Erythroblast (primary cell): ENCODE data around the gene PEX3.
A peak's percentile ranks its signal among the peaks of the same experiment; 100 is the strongest.

Experiments used
- DNase-seq, 2 experiments: peaks; one replicate each; lab custom pipeline; 2025; lab: John Stamatoyannopoulos, UW
- GATA1 ChIP-seq: IDR thresholded peaks from 2 replicates; pipeline ENCODE4 v1.6.1; 2011; ENCODE audit warnings: low read depth, mild to moderate bottlenecking, control low read depth, low read length, moderate library complexity
- POLR2A ChIP-seq: IDR thresholded peaks from 2 replicates; pipeline ENCODE4 v1.6.1; 2011; ENCODE audit warnings: mild to moderate bottlenecking, low read length

PEX3 gene, protein sequence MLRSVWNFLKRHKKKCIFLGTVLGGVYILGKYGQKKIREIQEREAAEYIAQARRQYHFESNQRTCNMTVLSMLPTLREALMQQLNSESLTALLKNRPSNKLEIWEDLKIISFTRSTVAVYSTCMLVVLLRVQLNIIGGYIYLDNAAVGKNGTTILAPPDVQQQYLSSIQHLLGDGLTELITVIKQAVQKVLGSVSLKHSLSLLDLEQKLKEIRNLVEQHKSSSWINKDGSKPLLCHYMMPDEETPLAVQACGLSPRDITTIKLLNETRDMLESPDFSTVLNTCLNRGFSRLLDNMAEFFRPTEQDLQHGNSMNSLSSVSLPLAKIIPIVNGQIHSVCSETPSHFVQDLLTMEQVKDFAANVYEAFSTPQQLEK

DNA sequence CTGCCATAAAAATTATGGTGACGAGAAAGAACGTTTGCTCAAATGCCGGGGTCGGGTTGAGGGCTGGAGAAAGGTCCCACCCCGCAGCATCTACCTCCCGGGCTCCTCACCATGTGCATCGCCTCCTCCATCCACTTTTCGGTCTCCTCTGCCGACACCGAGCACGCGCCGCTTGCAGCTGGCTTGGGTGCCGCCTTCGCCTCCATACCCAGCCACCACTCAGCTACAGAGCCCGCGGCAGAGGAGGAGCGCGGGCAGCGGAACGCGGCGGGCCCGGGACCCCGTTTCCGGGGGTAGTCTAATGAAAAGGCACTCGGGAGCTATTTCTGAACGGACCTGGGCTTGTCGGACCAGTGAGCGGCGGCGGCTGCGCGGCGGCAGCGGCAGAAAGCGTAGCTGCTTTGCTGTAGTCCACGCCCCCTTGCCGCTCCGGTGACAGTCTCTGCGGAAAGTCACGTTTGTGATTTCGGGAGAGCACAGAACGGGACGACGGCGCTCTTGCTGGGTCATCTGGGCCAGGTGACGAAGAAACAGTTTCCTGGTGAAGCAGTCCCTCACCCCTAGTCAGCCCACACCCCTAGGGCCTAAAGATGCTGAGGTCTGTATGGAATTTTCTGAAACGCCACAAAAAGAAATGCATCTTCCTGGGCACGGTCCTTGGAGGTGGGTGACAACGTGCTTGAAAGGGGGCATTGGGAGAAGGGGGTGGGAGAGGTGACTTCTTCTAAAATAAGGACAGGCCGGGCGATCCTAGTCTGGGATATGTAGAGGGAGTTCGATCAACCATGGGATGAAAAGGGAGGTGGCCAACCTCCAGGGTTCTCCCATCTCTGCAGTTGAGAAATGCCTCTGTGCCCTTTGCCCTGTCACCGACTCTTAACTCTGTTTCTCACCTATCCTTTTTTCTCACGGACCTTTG, at the start of gene PEX3, which contains the start of gene ADAT2:
TSS of gene PEX3 (plus strand) at position 353 of the 919 bp plus-strand sequence. CDS start at position 591, 238 bp downstream.
TSS of gene ADAT2 (minus strand) at position 243 of the 919 bp plus-strand sequence. CDS start at position 206, 37 bp downstream.
- TF ChIP-seq POLR2A (peak; percentile 93), GATA1 (no peak)
- peak; percentile 96 for DNase-seq

DNA sequence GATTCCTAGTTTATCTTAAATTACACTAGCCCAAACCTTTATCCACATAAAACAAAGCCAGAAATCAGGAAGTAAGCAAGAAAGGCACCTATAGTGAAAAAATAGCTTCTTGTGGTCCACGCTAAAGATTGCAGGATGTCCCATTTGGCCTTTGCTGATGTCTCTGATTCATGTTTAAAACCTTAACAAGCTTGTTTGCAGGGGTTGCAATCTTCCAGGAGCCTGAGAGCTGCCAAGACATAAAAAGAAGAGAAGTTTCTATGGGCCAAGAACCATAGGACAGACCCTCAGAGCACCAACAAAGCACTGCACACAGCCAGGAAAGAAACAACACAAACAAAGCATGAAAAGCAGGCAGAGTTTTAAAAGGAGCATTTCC, 49.5 kb upstream of the PEX3 start:
- no peak for DNase-seq
- TF ChIP-seq GATA1 (no peak), POLR2A (no peak)

DNA sequence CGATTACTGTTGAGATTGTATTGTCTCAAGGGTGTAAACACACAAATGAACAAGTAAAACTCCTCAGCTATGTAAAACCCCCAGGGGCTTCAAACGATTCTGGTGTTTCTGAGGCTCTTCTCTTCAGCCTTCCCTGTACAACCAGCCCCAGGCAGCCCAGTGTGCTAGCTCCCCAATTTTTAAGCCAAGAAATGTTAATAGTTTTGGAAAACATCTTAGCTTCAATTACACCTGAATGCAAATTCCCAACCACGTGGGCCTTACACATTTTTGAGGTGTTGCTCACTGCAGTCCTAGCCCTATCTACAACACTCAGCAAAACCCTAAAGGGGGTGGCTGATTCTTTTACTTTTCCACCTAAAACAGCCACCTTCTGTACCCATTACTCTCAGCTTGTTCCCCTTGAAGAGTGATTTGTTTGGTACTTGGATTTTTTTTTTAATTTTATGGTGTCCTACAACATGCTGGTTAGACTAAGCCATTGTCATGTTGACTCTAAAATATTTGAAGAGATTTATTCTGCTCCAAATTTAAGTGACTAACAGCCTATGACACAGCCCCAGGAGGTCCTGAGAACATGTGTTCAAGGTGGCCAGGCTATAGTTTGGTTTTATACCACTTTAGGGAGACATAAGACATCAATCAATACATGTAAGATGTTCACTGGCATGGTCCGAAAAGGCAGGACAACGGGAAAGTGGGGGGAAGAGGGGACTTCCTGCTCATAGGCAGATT, 48.8 kb upstream of the PEX3 start:
- TF ChIP-seq POLR2A = no peak
- DNase-seq = no peak

DNA sequence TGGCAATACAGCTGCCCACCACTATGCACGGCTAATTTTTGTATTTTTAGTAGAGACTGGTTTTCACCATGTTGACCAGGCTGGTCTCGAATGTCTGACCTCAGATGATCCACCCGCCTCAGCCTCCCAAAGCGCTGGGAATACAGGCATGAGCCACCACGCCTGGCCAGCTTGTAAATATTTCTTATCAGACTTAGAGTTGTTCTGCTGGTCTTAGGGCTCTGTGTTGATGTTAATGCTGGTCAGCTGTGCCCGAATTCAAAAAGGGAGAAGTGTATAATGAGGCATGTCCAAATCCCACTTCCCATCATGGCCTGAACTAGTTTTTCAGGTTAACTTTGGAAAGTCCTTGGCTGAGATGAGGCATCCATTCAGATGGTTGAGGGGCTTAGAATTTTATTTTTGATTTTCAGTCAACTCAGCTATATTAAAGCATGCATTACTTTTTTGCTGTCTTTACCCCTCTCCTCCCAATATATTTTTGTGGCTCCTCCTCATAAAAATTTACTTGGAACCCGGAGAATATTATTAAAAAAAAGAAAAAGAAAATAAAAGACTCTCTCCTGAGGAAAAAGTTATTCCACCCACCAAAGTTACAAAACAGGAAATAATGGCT, 47.8 kb upstream of the PEX3 start:
- DNase-seq = no peak
- TF ChIP-seq GATA1 = no peak
- TF ChIP-seq POLR2A = no peak

DNA sequence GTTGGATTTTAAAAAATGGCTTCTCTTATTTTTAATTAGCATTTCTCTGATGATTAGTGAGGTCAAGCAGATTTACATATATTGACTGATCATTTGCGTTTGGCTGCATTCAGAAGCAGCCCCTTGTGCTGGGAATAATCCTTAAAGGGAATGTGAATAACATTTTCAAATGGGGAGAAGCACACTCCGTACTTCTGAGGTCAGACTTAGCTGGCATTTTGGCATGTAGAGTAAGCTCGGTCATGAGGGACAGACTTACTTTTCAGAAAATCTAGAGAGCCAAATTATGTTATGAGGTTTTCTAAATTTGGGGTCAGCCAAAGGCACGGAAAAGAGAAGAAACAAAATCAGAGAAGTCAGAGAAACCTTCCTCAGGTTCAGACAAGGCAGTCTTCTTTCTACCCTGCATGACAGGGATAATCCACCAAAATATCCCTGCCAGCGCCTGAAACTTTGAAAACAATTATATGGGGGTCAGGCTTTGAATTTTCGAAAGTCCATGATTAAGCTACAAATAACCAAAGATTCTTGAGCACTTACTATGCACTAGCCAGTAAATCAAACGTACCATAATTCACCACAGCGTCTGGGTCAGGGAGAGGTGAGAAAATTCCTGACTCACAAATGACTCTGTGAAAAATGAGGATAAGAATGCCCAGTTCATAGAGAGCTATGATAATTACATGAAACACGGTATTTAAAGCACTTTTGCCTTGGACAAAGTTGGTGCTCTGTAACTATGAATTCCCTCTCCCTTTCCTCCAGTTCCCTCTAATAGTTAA, 45.0 kb upstream of the PEX3 start:
- no peak for DNase-seq

DNA sequence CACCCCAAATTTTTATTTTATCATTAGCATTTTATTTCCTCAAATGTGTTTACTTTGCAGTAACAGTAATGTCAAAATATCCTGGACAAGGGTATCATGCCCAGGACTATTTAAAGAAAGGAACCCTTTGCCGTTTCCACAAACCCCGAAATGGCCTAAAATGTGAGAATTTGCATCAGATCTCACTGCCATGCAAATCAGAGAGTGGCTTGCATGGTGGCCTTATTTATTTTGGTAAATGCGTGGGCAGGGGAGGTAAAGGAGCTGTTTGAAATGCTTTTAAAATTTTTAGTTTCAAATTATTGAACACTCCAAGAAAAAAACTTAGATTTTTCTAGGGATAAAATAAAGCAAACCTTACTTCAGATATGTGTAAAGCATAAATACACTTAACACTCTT, 43.9 kb upstream of the PEX3 start:
- no peak for DNase-seq
- TF ChIP-seq POLR2A = no peak
- TF ChIP-seq GATA1 = no peak

More for the DNA sequence above, 45.0 kb upstream of the PEX3 start:
- TF ChIP-seq POLR2A = no peak
- TF ChIP-seq GATA1 = no peak

DNA sequence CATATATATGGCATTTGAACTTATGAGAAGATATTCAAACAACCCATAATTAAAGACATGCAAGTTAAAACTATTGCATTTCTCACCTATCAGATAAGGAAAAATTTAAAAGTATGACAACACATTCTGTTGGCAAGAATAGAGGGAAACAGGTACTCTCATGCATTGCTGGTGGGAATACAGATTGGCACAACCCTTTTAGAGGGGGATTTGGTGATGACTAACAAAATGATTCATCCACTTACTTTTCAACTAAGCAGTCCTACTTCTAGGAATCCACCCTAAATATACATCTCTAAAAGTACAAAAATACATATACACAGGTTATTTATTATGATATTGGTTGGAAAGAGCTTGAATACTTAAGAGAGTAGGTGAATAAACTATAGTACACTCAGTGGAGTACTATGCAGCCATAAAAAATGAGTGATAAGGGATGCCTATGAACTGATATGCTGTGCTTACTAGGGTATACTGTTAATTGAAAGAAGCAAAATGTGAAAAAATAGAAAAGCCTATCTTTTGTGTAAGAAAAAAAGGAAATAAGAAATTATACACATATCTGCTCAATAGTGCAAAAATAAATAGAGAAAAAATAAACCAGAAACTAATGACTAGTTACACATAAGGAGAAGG, 42.3 kb upstream of the PEX3 start:
- TF ChIP-seq POLR2A (no peak), GATA1 (no peak)
- DNase-seq = no peak

DNA sequence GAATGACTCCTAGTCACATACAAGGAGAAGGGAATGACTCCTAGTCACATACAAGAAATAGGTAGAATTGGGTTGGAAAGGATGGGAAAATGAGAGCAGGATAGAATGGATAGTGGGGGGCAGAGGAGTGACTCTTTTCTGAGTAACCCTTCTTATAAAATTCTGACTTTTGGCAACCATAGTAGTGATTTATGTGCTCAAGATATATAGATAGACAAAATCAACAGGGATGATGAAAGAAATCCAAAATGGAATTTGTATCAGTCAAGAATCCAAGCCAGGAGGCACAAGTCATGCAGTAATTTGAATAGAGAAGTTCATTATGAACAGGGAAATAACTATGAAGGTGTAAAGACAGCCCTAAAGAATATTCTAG, 41.8 kb upstream of the PEX3 start:
- no peak for DNase-seq
- TF ChIP-seq POLR2A (no peak), GATA1 (no peak)

DNA sequence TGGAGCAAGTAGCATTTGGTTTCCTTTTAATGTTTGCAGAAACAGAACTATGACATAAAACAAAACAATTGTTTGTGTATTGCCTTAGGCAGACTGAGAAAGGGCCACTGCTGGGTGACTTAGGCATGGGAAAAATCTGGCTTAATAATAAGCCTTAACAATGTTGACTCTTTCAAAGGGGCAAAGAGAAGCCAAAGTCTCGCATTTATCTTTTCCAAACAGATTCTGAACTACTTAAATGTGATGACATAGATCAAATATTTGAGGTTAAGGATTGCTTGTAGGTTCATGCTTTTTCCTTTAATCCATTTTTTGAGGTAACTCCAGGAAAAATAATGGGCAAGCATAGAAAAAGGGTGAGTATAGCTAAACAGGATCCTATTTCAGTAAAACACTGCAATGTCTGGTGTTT, 39.7 kb upstream of the PEX3 start:
- TF ChIP-seq POLR2A (no peak), GATA1 (no peak)
- no peak for DNase-seq

DNA sequence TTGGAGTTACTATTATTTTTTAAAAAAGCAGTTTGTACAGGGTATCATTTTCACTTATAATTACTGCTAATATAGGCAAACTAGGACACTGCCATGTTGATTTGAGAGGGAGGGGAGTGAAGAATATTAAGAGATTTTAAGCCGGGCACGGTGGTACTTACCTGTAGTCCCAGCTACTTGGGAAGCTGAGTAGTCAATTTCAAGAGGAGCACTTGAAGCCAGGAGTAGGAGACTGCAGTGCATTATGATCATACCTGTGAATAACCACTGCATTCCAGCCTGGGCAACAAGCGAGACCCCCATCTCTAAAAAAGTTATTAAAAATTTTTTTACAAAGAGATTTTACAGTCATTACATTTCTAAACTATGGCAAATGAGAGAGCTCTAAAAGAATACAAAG, 35.8 kb upstream of the PEX3 start:
- TF ChIP-seq POLR2A (no peak), GATA1 (no peak)
- DNase-seq = no peak

DNA sequence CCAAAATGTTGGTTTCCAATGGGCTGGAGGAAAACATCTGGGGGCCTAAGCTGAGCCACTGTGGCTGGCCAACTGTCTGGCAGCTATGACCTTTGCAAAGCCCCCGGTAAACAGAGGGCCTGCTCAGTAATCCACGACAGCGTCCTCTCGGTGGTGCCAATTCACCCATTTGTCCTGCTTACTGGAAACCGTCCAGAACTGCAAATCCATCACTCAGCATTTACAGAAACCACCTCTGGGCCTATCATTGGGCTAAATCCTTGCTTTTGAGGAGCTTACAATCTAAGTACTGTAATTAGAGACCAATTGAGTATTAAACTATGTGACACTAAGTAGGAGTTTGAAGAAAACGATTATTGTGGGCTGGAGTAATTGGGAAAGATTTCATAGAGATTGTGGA, 31.1 kb upstream of the PEX3 start:
- DNase-seq = no peak
- TF ChIP-seq POLR2A (no peak), GATA1 (no peak)

DNA sequence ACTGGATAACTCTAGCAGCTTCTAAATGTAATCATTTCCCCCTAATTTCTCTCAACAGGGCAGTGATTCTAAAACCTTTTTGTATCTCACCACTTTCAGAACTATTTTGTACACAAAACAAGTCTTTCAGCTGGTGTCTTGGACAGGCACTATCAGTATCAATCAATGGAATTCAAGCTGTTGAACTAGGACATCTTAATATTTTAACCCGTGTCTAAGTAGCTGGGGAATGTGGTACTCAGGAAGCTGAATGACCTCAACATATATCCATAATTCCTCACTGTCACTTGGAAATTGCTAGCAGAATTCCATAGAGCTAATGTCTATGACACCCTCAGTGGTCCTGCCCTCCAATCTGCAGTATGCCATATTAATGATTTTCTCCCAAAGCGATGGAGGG, 24.6 kb upstream of the PEX3 start:
- DNase-seq = no peak
- TF ChIP-seq GATA1 (no peak), POLR2A (no peak)
